ENCODE data around the gene PTGR1.
"Not testable (repeated sequence)": the region's sequence is repeated elsewhere in the genome, so short reads cannot be mapped to it uniquely, and the experiment has no call there.

PTGR1 gene

DNA sequence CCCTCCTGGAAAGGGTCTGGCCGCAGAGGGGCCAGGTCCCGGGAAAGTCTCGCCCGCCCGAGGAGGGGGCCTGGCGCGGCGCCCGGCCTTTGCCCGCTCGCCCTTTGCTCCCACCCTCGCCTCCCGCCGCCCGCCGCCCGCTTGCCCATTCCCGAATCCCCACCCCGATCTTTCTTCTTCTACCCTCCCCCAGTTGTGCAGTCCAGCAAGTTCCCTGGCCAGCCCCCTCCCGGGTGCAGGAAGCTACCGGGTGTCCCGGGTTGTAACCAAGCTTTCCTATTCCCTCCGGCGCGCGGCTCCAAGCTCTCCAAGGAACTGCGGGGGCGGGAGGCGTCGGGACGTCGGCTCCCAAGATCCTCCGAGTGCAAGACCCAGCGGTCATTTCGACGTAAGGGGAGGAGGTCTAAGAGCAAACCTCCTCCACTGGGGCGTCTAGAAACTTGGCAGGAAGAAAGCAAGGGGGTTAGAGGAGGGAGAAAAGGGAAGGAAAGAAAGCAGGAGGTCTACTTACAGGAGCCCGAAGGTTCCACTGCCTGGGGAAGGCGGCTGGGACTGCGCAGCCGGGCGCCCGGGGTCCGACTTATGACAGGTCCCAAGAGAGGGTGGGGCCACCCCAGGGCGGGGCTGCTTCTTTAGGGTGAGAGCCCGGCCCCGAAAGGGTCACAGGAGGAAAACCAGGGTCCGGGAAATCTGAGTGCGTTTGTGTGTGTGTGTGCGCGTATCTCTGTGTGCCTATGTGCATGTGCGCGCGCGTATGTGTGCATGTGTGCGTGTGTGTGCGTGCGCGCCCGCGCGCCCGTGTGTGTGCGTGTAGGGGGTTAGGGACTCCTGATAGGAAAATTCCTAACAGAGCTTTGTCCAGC is at the start of gene PTGR1:
PTGR1 (minus strand) TSS at position 556 of the 863 bp plus-strand sequence. CDS start 2,225 bp downstream, outside the sequence.
- DNase-seq (ENCODE audit: low read depth in 2 of 2) = peak in 1 of 2 experiments; percentile 11

DNA sequence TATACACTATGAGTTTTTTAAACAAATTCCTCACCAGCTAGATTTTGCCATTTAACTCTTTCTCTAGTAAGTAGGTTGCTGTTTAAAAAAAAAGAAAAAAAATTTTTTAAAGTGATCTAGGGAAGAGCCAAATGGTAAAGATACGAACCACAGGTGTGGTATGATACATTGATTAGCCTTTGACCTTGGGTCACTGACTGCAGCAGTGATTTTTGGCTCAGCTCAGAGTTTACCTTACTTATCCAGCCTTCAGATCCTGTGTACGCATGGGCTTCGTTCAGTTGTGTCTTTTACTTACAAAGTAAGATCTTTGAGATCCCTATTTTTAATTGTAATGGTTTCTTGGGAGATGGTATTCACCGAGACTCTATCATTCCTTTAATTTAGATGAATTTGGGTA is 49.6 kb upstream of the PTGR1 start:
- DNase-seq (ENCODE audit: low read depth in 2 of 2) = no peak

- no peak for DNase-seq (ENCODE audit: low read depth in 2 of 2)
Measured at GRCh38 chr9:111648066-111648465, 48.6 kb upstream of the PTGR1 start.

GRCh38 chr9:111646417-111646816 is 47.0 kb upstream of the PTGR1 start:
- DNase-seq (ENCODE audit: low read depth in 2 of 2) = no peak

- no peak for DNase-seq (ENCODE audit: low read depth in 2 of 2)
Measured at GRCh38 chr9:111645806-111646205, 46.4 kb upstream of the PTGR1 start.

DNA sequence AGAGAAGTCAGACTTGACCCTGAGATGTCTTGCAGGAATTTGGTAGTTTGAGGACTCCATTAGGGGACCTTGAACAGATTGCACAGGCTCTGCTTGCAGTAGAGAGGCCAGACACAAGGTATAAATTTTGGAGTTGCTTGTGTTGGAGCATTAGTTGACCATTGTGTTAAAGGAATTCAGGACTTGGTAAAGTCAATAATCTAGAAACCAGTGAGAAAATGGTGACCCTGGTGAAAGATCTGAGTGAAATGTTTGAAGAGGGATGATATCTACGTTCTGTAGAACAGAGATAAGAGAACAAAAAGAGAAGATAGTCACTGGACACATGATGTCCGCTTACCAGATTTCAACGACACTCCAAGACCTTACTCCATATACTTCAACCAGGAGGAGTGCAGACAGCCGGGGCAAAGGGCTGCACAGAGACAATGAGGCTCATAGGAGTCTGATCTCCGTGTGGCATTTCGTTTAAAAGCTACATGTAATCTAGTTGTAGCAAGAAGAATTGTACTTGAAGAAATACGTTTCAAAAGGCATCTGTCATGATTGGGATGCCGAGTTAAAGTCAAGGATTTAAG is 44.8 kb upstream of the PTGR1 start:
- DNase-seq (ENCODE audit: low read depth in 2 of 2) = no peak

DNA sequence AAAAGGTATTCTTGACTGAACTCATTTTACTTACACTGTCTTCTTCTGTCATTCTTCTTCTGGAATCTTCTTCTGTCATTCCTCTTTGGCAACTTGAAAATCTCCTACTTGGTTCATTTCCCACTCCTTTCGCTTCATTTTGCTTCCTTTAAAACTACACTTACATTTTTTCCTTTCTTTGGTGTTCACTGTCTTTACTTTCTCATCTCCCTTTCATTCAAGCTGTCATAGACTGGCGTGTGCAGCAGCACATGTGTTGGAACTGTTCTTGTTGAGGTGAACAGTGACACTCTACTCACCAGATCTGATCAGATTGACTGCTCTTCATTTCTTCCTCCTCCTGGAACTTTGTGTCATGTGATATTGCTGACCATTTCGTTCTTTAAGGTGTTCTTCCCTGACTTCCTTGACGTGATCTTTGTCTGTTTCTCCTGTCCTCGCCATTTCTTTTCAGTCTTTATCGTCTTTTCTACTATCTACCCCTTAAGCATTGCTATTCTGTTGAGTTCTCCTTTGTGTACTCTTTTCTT is 38.0 kb upstream of the PTGR1 start:
- no peak for DNase-seq (ENCODE audit: low read depth in 2 of 2)

DNA sequence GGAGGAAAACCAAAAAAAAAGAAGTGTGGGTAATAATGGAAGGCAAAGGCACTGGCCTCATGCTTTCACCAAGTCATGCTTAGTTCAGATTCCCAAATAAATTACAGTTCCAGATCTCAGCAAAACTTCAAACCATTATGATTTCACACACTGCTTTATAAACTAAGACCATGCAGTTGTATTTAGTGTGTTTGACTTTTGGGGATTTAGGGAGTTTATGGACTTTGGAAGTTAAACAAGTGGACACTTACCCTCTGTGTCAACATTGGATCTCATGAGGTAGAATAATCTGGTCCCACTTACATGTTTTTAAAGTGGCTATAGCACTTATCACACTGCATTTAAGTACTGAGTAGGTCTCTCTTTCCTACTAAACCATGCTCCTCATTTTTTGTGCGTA is 35.4 kb upstream of the PTGR1 start:
- DNase-seq (ENCODE audit: low read depth in 2 of 2) = no peak

GRCh38 chr9:111633389-111633736 is 33.9 kb upstream of the PTGR1 start:
- DNase-seq (ENCODE audit: low read depth in 2 of 2) = no peak

DNA sequence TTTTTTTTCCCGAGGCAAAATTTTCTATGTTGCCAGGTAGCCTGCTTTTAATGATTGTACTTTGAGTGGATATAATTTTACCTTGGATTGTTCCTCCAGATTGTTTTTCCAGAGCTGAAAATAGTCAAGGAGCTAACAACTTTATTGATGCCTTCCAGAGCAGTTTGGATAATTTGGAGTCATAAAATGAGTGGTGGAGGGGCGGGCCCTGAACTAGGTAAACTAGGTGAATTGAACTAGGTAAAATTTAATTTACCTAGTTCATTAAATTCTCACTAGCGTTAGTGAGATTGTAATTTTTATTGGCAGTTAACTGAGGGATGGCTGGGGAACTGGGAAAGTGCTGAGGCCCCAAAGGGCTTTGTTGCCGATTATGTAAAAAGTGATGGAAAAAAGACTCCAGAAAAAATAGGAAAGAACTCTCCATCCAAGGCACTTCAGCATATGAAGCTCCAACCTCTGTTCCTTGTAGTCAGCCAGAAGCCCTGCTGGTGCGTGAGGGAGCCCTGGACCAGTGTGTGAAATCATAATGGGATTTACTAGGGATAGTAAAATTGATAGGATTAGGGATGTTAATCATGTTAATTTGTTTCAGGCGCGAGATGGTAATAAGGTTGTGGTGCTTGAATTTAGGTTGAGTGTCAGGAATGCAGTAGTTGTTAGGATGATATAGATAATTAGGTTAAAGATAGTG is 33.4 kb upstream of the PTGR1 start:
- DNase-seq (ENCODE audit: low read depth in 2 of 2) = no peak

- no peak for DNase-seq (ENCODE audit: low read depth in 2 of 2)
Measured at GRCh38 chr9:111632060-111632459, 32.6 kb upstream of the PTGR1 start.

- DNase-seq (ENCODE audit: low read depth in 2 of 2) = peak; percentile 91 to 96
Measured at GRCh38 chr9:111631214-111631971, 31.9 kb upstream of the PTGR1 start, which contains the start of gene DNAJC25. Gene DNAJC25 (plus strand): TSS chr9:111631334. CDS start chr9:111631408, 74 bp downstream.

GRCh38 chr9:111630964-111631213 is 31.4 kb upstream of the PTGR1 start:
- DNase-seq (ENCODE audit: low read depth in 2 of 2) = no peak

DNA sequence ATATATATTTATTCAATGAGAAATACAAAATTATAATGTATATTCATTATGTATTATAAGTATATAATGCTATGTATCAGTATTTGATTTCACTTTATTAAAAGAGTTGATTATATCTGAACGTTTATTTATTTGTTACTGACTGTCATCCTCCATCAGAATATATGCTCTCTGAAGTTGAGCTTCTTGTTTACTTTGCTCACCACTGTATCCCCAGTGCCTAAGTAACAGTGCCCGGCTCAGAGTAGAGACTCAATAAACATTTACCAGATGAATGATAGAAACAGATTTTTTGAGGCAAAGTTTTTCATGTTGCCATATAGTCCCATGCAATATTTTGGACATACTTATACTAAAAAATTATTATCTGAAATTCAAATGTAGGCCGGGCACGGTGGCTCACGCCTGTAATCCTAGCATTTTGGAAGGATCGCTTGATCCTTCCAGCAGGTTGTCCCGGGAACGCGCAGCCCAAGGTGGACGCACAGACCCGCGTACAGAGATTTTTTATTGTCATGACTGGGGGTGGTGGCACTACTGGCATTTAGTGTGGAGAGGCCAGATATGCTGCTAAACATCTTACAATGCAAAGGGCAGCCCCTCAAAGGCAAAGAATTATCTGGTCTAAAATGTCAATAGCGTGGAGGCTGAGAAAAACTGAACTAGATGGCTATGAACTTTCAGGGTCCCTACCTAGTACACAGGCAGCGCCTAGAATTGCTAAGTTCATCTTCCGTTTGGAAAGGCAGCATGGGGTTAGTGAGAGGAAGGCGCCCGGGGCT is 30.9 kb upstream of the PTGR1 start:
- DNase-seq (ENCODE audit: low read depth in 2 of 2) = no peak

GRCh38 chr9:111628411-111628810 is 29.0 kb upstream of the PTGR1 start:
- DNase-seq (ENCODE audit: low read depth in 2 of 2) = no peak

- DNase-seq (ENCODE audit: low read depth in 2 of 2) = no peak
Measured at GRCh38 chr9:111627260-111627963, 28.0 kb upstream of the PTGR1 start.

DNA sequence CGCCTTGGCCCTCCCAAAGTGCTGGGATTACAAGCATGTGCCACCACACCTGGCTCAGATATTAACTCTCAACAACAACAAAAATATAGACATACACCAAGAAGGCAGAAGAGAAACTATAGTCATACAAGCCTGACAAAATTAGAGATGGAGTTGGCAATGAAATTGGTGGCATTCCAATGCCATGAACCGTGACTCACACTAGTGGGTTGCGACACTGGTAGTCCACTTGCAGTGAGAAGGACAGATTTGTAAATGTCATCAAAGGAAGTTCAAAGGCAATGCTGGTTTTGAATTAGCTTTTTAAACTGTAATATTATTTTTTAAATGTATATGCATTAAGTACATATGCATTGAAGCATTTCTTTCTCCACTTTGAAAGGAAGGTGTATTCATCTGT is 23.2 kb upstream of the PTGR1 start:
- DNase-seq (ENCODE audit: low read depth in 2 of 2) = no peak

DNA sequence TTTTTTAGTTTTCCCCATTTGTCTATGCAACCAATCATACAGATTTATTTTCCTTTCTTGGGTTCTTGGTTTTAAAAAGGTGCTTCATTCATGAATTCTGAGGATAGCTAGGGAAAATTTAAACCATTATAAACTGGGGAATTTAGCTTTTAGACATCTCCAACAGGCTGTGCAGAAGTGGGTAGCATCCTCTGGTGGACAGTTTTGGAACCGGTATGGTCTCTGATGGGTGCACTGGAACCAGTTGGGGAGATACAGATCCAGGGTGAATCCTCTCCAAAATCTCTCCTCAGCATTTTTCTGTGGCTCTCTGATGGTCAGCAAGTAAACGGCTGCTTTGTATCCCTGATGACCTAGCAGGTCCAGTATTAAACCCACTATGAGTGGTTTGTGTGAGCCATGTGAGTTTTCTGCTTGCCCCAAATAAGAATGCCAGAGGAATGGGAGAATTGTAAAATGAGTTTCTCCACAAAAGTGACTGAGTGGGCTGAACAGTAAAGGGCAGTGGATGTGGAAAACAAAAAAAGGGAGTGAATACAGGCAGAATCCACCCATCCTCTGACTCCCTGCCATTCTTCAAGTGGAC is 22.5 kb upstream of the PTGR1 start:
- peak in 1 of 2 experiments; percentile 22 for DNase-seq (ENCODE audit: low read depth in 2 of 2)

DNA sequence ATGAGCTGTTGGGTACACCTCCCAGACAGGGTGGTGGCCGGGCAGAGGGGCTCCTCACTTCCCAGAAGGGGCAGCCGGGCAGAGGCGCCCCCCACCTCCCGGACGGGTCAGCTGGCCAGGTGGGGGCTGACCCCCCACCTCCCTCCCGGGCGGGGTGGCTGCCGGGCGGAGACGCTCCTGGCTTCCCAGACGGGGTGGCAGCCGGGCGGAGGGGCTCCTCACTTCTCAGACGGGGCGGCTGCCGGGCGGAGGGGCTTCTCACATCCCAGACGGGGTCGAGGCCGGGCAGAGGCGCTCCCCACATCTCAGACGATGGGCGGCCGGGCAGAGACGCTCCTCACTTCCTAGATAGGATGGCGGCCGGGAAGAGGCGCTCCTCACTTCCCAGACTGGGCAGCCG is 17.9 kb upstream of the PTGR1 start:
- DNase-seq (ENCODE audit: low read depth in 2 of 2) = not testable (repeated sequence)

GRCh38 chr9:111615928-111616327 is 16.5 kb upstream of the PTGR1 start:
- DNase-seq (ENCODE audit: low read depth in 2 of 2) = no peak

All from stimulated activated CD4-positive, alpha-beta T cell treated with anti-CD3 and anti-CD28 coated beads, Interleukin-12 subunit alpha, Interleukin-12 subunit beta, amount 100 ng/mL, for 24 hours (primary cell).